ENCODE results near the gene GATAD2A. TPM values are rescaled to one million over a fixed set of nuclear protein-coding genes. Genes with fewer than 3 reads are reported as not detected.

Gene GATAD2A
- total RNA-seq, 1 donor, result 66.5 TPM

DNA sequence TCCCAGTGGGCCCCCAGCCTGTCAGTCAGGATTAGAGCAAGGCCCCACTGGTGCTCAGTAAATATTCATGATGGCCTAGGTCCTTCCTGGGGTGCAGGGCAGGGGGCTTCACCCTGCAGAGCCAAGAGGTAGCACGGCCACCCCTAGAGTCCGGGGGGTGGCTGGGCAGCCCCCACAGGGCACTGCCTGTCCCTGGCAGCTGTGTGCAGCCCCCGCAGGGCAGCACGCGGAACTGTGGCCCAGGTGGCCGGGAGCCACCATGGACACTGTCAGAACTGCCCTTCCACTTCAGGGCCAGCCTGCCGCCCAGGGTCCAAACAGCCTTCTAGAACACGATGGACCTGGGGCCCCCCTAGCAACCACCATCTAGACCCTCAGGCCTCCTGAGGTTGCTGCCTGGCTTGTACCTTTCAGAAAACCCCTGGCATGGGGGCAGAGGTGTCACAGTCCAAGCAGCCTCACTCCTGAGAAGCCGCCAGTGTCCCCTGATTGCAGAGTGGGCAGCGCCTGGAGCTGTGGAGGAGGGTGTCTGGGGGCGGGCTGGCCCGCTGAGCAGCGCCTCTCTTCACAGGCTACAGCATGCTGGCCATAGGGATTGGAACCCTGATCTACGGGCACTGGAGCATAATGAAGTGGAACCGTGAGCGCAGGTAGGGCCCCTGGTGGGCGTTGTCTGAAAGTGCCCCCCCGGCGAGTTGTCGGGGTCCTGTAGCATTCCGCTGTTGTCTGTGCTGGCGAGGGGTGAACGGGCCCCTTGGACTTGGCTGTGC, 120.3 kb downstream of the GATAD2A start:
- Histone ChIP-seq H3K27me3 (ENCODE audit: insufficient read depth, low read length) (no peaks in the 10 kb centered on the region), H3K4me1 (ENCODE audit: insufficient read depth, low read length) (no peaks in the 10 kb centered on the region), H3K9me3 (ENCODE audit: low read depth, low read length) (no peaks in the 10 kb centered on the region), H3K4me3 (ENCODE audit: low read length) (no peak overlapping the region)

DNA sequence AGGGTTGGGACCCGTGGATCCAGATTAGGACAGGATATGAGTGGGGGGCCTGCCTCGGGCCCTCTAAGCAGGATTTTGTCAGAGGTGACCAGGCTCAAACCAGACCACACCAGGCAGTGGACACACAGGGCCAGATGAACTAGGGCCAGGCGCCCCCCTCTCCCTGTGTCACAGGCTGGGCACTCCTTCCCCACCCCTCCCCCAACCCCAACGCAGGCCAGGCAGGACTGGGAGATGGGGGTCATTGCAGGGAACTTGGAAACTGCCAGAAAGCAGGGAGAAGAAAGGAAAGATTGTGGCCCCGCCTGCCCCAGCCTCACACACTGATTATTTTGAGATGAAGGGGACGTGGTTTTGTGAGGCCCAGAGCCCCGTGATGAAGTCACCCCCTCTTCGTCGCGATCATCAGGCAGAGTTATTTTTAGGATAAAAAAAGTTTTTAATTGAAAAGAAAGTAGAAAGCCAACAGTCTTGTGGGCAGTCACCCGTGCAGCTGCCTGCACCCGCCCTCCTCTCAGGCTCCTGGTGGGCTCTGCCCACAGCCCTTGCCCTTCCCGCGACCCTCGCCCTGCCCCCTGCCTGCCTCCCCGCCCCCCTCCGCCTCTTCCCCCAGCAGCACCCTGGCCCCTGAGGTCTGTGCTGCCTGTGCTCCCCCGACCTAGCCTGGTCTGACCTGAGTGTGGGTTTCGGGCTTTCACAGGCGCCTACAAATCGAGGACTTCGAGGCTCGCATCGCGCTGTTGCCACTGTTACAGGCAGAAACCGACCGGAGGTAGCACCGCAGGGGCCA, 121.3 kb downstream of the GATAD2A start:
- Histone ChIP-seq H3K4me1 (ENCODE audit: insufficient read depth, low read length) (no peaks in the 10 kb centered on the region), H3K27me3 (ENCODE audit: insufficient read depth, low read length) (no peaks in the 10 kb centered on the region)

DNA sequence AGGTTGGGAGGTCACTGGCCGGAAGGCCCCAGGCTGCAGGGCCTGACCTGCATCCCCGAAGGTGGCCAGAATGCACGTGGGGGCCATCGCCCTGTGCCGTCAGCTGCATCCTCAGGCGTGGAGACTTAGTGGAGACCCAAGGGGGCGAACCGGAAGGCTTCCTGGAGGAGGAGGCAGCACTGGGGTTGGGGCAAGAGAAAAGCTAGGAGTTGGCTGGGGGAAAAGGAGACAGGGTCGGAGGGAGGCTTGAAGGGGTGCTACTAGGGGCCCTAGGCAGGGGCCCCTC, 121.8 kb downstream of the GATAD2A start:
- no peak overlapping the region for H3K4me3 ChIP-seq (ENCODE audit: low read length)
- no peaks in the 10 kb centered on the region for H3K9me3 ChIP-seq (ENCODE audit: low read depth, low read length)
- H3K27me3 ChIP-seq (ENCODE audit: insufficient read depth, low read length), result no peaks in the 10 kb centered on the region
- peaks cover 4% of the 10 kb centered on the region for H3K4me1 ChIP-seq (ENCODE audit: insufficient read depth, low read length)

More for the DNA sequence above, 121.3 kb downstream of the GATAD2A start:
- H3K4me3 ChIP-seq (ENCODE audit: low read length), result no peak overlapping the region
- H3K9me3 ChIP-seq (ENCODE audit: low read depth, low read length), result no peaks in the 10 kb centered on the region

DNA sequence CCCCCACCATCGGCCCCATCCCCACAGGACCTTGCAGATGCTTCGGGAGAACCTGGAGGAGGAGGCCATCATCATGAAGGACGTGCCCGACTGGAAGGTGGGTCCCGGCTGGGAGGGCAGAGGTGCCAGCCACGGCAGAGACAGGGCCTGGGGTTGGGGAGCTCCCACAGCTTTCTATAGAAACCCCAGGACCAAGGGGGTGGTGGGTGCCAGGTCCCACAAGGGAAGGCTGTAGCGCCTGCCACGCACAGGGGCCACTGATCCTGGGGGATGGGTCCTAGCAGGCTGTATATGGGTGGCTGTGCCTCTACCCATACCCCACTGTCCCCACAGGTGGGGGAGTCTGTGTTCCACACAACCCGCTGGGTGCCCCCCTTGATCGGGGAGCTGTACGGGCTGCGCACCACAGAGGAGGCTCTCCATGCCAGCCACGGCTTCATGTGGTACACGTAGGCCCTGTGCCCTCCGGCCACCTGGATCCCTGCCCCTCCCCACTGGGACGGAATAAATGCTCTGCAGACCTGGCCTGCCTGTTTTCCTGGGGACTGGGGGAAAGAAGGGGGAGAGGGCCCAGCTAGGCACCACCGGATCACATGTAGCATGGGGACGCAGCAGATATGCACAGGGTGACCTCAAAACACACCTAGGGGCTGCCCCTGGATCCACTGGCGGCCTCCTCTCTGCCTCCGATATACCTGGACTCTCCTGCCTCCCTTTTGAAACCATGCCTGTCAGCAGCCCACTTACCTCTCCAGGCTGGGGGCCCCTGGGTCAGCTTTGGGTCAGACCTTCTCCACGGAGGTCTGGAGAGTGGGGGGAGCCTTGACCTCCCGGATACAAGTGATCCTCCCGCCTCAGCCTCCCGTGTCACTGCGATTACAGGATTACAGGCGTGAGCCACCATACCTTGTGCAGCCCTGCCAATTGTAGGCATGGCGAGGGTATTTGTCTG, 122.5 kb downstream of the GATAD2A start:
- Histone ChIP-seq H3K4me3 (ENCODE audit: low read length) (no peak overlapping the region), H3K27me3 (ENCODE audit: insufficient read depth, low read length) (no peaks in the 10 kb centered on the region), H3K9me3 (ENCODE audit: low read depth, low read length) (no peaks in the 10 kb centered on the region), H3K4me1 (ENCODE audit: insufficient read depth, low read length) (peaks cover 6% of the 10 kb centered on the region)

DNA sequence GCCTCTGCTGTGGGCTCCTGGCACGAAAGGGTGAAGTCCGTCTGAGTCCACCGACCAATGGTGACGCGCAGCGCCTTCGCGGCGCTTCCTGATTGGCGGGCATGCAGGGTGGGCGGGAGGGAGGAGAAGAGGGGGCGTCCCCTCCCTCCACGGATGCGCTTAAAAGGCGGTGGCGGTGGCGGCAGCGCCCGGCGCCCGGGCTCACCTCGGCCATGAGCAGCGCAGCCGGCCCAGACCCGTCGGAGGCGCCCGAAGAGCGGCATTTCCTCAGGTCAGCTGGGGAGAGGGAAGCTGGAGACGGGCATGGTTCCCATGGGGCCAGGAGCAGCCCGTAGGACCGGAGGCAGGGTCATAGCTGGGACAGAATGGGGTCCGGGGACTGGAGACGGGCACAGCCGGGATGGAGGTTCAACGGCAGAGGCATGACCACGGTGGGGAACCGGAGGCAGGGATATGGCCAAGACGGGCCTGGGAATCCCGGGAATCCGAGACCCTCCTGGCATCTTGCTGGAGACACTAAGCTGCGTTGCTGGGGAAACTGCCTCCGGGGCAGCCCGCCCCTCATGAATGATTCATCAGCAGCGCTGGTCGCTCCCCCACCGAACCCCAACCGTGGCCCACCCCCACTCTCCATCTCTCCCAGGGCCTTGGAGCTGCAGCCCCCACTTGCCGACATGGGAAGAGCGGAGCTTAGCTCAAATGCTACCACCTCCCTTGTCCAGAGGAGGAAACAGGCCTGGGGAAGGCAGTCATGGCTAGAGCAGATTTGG, 123.4 kb downstream of the GATAD2A start, which contains the start of gene YJEFN3:
Gene YJEFN3 (plus strand): TSS at position 191 of the 770 bp plus-strand sequence. CDS start 22 bp downstream, at position 213.
- Histone ChIP-seq H3K27me3 (ENCODE audit: insufficient read depth, low read length) (no peaks in the 10 kb centered on the region), H3K4me1 (ENCODE audit: insufficient read depth, low read length) (peaks cover 6% of the 10 kb centered on the region), H3K9me3 (ENCODE audit: low read depth, low read length) (no peaks in the 10 kb centered on the region), H3K4me3 (ENCODE audit: low read length) (no peak within 1 kb of the TSS)

DNA sequence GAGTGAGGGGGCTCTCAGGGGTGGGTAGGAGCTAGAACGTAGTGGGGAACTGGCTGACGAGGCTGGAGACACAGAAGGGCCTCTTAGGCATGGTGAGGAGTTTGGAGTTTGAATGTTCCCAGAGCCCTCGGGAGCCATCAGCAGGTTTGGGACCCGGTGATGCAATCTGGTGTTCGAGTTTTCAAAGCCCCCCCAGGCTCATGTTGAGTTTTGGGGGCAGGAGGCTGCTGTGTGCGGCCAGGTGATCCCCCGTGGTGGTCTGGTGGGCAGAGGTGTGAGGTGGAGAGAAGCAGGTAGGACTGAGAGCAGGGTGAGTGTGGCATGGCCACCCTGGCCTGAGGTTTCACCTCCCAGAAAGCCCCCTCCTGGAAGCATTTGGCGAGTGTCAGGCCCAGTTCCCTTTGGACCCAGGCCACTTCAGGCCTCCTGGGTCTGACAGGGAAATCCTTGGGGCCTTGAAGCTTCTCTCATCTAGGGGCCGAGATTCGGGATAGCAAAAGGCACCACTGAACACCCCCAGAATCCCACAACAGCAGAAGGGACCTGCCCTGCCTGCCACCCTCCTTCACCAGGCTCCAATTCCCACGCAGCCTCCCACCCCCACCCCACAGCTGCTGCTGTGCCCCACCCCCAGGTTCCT, 124.4 kb downstream of the GATAD2A start:
- no peaks in the 10 kb centered on the region for H3K27me3 ChIP-seq (ENCODE audit: insufficient read depth, low read length)
- peaks cover 6% of the 10 kb centered on the region for H3K4me1 ChIP-seq (ENCODE audit: insufficient read depth, low read length)
- no peaks in the 10 kb centered on the region for H3K9me3 ChIP-seq (ENCODE audit: low read depth, low read length)
- H3K4me3 ChIP-seq (ENCODE audit: low read length), result no peak overlapping the region

DNA sequence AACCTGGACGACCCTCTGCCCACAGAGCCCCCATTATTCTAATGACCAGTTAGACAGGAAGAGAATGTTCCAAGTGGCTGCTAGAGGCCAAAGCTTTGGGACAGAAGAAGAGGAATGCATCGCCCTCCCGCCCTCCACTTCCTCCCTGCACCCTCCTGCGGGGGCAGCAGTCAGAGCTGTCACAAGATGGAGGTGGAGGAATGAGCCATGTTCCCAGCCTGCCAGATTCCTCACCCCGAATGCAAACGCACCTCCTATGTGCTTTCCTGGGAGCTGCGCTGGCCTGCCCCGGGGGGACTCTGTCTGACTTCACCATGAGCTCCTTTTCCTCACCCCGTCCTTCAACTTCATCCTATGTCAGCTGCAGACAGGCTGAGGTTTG, 124.9 kb downstream of the GATAD2A start:
- Histone ChIP-seq H3K4me1 (ENCODE audit: insufficient read depth, low read length) (peaks cover 6% of the 10 kb centered on the region), H3K9me3 (ENCODE audit: low read depth, low read length) (no peaks in the 10 kb centered on the region), H3K4me3 (ENCODE audit: low read length) (no peak overlapping the region), H3K27me3 (ENCODE audit: insufficient read depth, low read length) (no peaks in the 10 kb centered on the region)

DNA sequence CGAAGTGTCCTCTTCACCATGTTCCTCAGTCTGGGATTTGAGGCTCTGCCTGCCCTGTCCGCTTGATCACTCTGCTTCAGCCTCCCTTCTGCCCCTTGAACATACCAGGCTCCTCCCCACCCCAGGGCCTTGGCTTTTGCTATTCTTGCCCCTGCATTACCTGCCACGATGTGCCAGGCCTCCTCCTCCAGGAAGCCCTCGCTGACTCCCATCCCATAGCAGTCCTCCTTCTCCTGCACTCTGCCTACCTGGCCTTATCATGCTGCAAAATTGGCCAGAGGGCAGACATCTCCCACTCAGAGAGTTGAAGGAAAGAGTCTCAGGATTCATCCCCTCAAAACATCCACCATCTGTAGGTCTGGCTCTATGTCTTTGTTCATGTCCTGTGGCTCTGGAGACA, 125.4 kb downstream of the GATAD2A start:
- peaks cover 6% of the 10 kb centered on the region for H3K4me1 ChIP-seq (ENCODE audit: insufficient read depth, low read length)
- no peaks in the 10 kb centered on the region for H3K9me3 ChIP-seq (ENCODE audit: low read depth, low read length)
- no peak overlapping the region for H3K4me3 ChIP-seq (ENCODE audit: low read length)
- no peaks in the 10 kb centered on the region for H3K27me3 ChIP-seq (ENCODE audit: insufficient read depth, low read length)

DNA sequence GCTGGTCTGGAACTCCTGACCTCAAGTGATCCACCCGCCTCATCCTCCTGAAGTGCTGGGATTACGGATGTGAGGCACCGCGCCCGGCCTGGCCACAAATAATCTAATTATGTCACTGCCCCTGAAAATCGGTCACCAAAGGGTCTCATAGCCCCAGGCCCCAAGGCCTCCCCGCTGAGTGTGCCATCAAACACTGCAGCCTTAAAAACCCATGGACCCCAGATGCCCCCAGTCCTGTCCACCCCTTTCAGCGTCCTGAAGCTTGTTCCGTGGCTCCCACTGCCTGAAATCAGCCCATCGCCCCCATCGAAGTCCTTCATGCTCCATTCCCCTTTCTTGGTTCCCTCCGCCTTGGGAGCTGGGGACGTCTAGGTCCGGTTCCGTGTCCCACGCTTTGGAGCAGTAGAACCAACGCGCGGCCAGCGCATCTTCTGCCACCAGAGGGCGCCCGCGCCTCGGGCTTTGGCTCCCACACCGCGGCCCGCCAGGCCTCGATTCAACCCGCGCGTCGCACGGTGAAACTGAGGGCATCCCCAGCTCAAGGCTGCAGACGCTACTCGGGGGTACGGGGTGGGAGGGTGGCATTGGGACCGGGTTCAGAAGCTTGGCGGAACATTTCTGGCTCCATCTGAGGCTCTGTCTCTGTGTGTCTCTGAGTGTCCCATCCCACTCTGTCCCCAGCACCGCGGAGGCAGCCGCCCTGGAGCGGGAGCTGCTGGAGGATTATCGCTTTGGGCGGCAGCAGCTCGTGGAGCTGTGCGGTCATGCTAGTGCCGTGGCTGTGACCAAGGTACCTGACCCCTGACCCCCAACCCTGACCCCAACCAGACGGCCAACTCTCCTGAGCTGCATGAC, 126.7 kb downstream of the GATAD2A start:
- H3K4me3 ChIP-seq (ENCODE audit: low read length), result no peak overlapping the region
- H3K9me3 ChIP-seq (ENCODE audit: low read depth, low read length), result no peaks in the 10 kb centered on the region
- no peaks in the 10 kb centered on the region for H3K27me3 ChIP-seq (ENCODE audit: insufficient read depth, low read length)
- H3K4me1 ChIP-seq (ENCODE audit: insufficient read depth, low read length), result peaks cover 6% of the 10 kb centered on the region

DNA sequence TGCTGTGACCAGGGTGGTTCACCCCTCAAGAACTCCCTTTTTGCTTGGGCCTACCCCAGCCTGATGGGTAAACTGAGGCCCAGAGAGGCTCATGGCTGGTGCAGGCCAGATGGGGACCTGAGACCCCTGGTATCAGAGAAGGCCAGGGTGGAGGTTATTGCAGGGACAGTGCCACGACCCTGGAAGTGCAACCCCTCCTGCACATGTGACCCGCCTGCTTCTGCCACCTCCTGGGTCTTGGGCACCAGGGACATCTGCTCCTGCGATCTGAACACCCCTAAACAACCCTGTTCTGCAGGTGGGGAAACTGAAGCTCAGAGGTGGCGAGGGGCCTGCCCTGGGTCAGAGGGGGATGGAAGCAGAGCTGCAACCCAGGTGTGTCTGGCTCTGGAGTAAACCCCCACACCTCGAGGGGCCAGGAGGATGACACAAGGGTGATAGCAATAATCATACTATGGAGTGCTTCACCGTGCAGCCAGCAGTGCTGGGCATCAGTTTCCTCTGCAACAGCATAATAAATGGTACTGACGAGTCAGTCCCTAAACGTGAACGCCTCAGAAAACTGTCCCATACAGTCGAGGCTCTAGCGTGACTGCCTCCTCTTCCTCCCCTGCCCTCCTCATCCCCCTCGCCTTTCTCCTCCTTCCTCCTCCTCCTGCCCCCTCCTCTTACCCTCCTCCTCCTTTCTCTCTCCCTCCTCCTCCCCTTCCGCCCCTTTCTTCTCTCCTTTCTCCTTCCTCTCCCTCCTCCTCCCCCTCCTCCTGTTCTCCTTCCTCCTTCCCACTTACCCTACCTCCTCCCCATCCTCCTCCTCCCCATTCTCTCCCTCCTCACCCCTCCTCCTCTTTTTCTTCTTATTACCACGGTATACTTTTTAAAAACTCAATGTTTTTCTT, 127.6 kb downstream of the GATAD2A start:
- Histone ChIP-seq H3K4me3 (ENCODE audit: low read length) (no peak overlapping the region), H3K27me3 (ENCODE audit: insufficient read depth, low read length) (peaks cover under 1% of the 10 kb centered on the region), H3K9me3 (ENCODE audit: low read depth, low read length) (no peaks in the 10 kb centered on the region), H3K4me1 (ENCODE audit: insufficient read depth, low read length) (peaks cover 9% of the 10 kb centered on the region)

DNA sequence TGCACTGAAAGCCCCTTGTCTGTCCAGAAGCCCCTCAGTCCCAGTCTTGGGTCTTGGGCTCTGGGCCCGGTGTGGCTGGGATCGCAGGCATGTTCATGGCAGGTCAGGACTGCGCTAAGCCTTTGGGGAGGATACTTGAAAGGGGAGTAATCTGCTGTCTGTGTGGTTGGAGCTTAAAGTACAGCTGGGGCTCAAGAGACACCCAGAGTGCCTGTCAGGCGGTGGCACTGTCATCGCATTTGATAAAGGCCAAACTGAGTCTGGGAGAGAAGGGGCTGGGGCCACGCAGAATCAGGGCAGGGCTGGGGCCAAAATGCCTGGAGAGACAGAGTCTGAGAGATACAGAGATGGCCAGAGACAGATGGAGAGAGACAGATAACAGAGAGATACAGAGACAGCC, 128.4 kb downstream of the GATAD2A start:
- Histone ChIP-seq H3K4me3 (ENCODE audit: low read length) (no peak overlapping the region), H3K27me3 (ENCODE audit: insufficient read depth, low read length) (peaks cover 8% of the 10 kb centered on the region), H3K4me1 (ENCODE audit: insufficient read depth, low read length) (peaks cover 14% of the 10 kb centered on the region), H3K9me3 (ENCODE audit: low read depth, low read length) (no peaks in the 10 kb centered on the region)

DNA sequence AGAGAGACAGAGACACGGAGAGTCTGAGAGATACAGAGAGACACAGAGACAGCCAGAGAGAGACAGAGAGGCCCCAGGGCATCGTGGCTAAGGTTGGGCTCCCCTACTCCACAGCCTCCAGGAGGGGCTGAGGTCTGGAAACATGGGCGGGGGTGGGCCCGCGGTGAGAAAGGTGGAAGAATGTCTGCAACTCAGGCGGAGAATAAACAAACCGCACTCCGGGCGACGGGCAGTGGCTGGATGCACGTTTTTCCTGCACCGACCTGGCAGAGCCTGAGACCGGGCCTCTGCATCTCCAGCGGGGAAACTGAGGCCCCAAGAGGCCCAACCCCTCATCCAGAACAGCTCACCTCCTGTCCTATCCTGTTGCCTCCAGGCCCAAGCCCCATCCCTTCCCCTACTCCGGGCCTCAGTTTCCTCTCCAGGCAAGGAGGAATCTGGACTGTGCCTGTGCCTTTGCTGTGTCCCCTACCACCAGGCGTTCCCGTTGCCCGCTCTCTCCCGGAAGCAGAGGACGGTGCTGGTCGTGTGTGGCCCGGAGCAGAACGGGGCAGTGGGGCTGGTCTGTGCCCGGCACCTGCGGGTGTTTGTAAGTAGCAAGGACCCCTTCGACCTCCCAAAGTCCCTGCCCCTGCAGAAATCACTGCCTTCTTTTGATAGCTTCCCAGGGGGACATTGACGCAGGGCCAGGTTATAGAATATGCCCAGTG, 129.2 kb downstream of the GATAD2A start:
- peaks cover 14% of the 10 kb centered on the region for H3K4me1 ChIP-seq (ENCODE audit: insufficient read depth, low read length)
- peaks cover 12% of the 10 kb centered on the region for H3K27me3 ChIP-seq (ENCODE audit: insufficient read depth, low read length)
- no peaks in the 10 kb centered on the region for H3K9me3 ChIP-seq (ENCODE audit: low read depth, low read length)
- no peak overlapping the region for H3K4me3 ChIP-seq (ENCODE audit: low read length)

Measured in mononuclear cell (primary cell).